GM18868 (cell line): ENCODE measurements around the gene SECISBP2L.

Experiments used
- ATAC-seq: cut with Tn5 transposase; IDR thresholded peaks from one replicate; pipeline ENCODE4 v1.9.1; 2021; ENCODE audit warnings: mild to moderate bottlenecking, moderate library complexity; ENCODE audit not compliant: unreplicated experiment

SECISBP2L gene

GRCh38 chr15:49059491-49059890 is 13.2 kb upstream of the SECISBP2L start:
- ATAC-seq = no peak

GRCh38 chr15:49058559-49058958 is 12.3 kb upstream of the SECISBP2L start:
- no peak for ATAC-seq

- ATAC-seq = no peak
Observed at GRCh38 chr15:49055630-49056029, 9.4 kb upstream of the SECISBP2L start.

- no peak for ATAC-seq
Observed at GRCh38 chr15:49052662-49053061, 6.4 kb upstream of the SECISBP2L start.

- ATAC-seq = no peak
Observed at GRCh38 chr15:49047456-49047855, 1.2 kb upstream of the SECISBP2L start.

GRCh38 chr15:49045751-49046219 is 461 bp downstream of the SECISBP2L start:
- peak; percentile 46 for ATAC-seq

GRCh38 chr15:49044766-49045606 is 1.3 kb downstream of the SECISBP2L start:
- ATAC-seq = no peak

GRCh38 chr15:49044002-49044401 is 2.2 kb downstream of the SECISBP2L start:
- no peak for ATAC-seq

GRCh38 chr15:49042165-49042564 is 4.1 kb downstream of the SECISBP2L start:
- no peak for ATAC-seq

GRCh38 chr15:49041426-49041825 is 4.8 kb downstream of the SECISBP2L start:
- no peak for ATAC-seq

GRCh38 chr15:49040151-49040550 is 6.1 kb downstream of the SECISBP2L start:
- no peak for ATAC-seq

GRCh38 chr15:49038382-49038781 is 7.9 kb downstream of the SECISBP2L start:
- no peak for ATAC-seq

GRCh38 chr15:49037546-49037940 is 8.7 kb downstream of the SECISBP2L start:
- ATAC-seq = no peak

GRCh38 chr15:49036650-49037545 is 9.3 kb downstream of the SECISBP2L start:
- ATAC-seq = no peak

- ATAC-seq = no peak
Observed at GRCh38 chr15:49035825-49036224, 10.4 kb downstream of the SECISBP2L start.

- ATAC-seq = no peak
Observed at GRCh38 chr15:49032601-49033145, 13.6 kb downstream of the SECISBP2L start.

GRCh38 chr15:49031804-49032203 is 14.4 kb downstream of the SECISBP2L start:
- ATAC-seq = no peak

- no peak for ATAC-seq
Observed at GRCh38 chr15:49026700-49027099, 19.5 kb downstream of the SECISBP2L start.

- ATAC-seq = peak; percentile 46
Observed at GRCh38 chr15:49024840-49025239, 21.4 kb downstream of the SECISBP2L start.

- ATAC-seq = peak; percentile 82
Observed at GRCh38 chr15:49023354-49023753, 22.9 kb downstream of the SECISBP2L start.

- ATAC-seq = no peak
Observed at GRCh38 chr15:49015896-49016295, 30.4 kb downstream of the SECISBP2L start.
